Type B pancreatic cell (in vitro differentiated cells): Measurements from ENCODE around the gene PTCH1. TPM values are rescaled to one million over a fixed set of nuclear protein-coding genes. Genes with fewer than 3 reads are reported as not detected.

Experiments used
- DNase-seq: peaks from one replicate; pipeline ENCODE4 v3.0.0; 2021; ENCODE audit warnings: mixed read lengths; ENCODE audit not compliant: unreplicated experiment; ENCODE audit errors: extremely low spot score
- H3K27ac Mint-ChIP-seq: 2 replicates; pipeline ENCODE4 v1.8.0; 2021; ENCODE audit warnings: mild to moderate bottlenecking, mixed read lengths
- H3K27me3 Mint-ChIP-seq: 2 replicates; pipeline ENCODE4 v1.8.0; 2021; ENCODE audit warnings: mixed read lengths
- H3K36me3 Mint-ChIP-seq: 2 replicates; pipeline ENCODE4 v1.8.0; 2021; ENCODE audit warnings: mixed read lengths
- H3K4me1 Mint-ChIP-seq: one replicate; pipeline ENCODE4 v1.8.0; 2021; ENCODE audit warnings: mixed read lengths; ENCODE audit not compliant: unreplicated experiment
- H3K4me3 Mint-ChIP-seq: 2 replicates; pipeline ENCODE4 v1.8.0; 2021; ENCODE audit warnings: mild to moderate bottlenecking, mixed read lengths
- H3K9me3 Mint-ChIP-seq: 2 replicates; pipeline ENCODE4 v1.8.0; 2021; ENCODE audit warnings: mixed read lengths
- total RNA-seq: library from RNA; stranded (reverse); gene quantifications from 2 replicates; pipeline ENCODE4 v1.2.1, GENCODE V29; 2021; ENCODE audit warnings: low replicate concordance
- TF ChIP-seq, protein P1 (sequence below): fragments of 200-600 bp; sonication (generic); conservative IDR thresholded peaks from 2 replicates; pipeline ENCODE4 v1.5.0; 2021; ENCODE audit warnings: antibody characterized with exemption, mild to moderate bottlenecking

PTCH1 gene
- total RNA-seq, 1 donor from 2014 or later, result 123 TPM

DNA sequence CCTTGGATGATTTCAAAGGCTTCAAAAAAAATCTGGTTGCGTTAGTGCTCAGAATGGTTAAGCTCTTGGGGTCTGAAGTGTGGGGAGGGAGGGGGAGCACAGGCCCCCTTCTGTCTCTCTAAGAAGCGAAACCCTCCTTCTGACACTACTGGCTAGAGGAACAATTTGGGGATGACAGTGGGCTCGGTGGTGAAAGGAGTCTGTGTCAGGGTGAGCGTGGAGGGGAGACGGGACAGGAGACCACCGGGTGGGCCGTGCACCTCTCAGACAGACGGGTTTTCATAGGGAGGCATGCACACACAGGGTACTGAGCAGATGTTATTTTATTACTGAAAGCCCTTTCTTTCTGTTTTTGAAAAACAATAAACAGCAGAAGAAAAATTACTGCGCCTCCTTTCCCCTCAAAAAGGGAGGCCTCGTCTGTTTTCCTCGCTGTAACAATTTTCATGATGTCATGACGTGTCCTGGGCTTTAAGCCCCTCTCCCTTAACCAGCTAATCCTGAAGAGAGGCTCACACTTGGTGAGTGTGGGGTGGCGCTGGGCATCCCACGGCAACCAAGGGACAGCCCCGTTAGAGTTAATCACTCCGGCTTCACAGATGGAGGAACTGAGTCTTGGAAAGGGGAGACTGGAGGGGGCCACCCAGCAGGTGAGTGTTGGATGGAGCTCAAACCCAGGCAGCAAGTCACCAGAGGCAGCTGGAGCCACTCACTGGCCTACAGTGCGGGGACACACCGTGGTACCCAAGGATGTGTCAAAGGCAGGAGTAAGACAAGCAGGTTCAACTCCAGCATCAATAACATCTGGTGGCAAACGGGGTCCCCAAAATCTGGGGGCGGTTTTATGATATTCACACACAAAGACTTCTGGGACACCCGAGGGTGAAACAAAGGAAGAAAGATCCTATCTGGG, 53.4 kb downstream of the PTCH1 start:
- Mint-ChIP-seq H3K36me3 (peaks cover 57% of the 10 kb centered on the region), H3K27ac (peak overlapping the region; percentile 80), H3K9me3 (no peaks in the 10 kb centered on the region), H3K4me1 (peaks cover 52% of the 10 kb centered on the region), H3K4me3 (peak overlapping the region; percentile 84), H3K27me3 (peaks cover 4% of the 10 kb centered on the region)
- no peak for DNase-seq
- TF ChIP-seq, protein P1, sequence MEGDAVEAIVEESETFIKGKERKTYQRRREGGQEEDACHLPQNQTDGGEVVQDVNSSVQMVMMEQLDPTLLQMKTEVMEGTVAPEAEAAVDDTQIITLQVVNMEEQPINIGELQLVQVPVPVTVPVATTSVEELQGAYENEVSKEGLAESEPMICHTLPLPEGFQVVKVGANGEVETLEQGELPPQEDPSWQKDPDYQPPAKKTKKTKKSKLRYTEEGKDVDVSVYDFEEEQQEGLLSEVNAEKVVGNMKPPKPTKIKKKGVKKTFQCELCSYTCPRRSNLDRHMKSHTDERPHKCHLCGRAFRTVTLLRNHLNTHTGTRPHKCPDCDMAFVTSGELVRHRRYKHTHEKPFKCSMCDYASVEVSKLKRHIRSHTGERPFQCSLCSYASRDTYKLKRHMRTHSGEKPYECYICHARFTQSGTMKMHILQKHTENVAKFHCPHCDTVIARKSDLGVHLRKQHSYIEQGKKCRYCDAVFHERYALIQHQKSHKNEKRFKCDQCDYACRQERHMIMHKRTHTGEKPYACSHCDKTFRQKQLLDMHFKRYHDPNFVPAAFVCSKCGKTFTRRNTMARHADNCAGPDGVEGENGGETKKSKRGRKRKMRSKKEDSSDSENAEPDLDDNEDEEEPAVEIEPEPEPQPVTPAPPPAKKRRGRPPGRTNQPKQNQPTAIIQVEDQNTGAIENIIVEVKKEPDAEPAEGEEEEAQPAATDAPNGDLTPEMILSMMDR, result no peak

DNA sequence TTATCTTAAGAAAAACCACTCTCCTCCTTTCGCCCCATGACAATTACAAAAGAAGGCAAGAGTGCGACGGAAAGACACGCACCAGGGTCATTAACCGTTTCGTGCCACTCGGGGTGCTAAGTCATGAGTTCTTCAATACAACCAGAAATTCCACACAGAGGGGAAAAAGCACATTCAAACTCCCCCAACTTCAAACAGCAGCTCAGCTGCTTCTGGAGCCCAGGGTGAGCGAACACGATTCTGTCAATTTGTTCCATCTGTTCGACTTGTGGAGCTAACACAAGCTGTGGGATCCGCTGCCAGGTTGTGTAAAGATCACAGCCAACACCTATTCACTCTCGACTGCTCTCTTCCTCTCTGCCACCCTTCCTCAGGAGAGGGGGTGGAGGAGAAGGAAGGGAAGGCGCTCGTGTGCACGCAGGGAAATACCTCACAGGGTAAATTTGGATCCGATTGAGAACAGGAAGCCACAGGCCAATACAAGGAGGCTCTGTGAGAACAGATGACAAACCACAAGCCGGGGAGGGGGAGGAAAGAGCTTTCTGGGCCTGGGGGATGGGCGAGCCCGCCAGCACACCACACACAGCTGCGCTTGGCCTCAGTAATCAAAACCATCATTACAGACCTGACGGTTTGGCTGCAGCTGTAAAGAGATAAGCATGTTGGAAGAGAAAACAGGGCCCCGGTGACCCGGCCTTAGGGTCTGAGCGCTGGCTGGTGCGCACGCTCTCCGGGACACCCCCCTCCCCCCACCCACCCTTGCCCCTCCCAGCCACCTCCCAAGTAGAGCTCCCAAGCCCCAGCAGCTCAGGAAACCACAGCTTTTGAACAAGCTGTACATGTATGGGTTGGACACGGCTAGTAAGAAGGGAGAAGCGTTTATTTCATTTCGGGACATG, 54.3 kb downstream of the PTCH1 start:
- peak overlapping the region; percentile 80 for H3K27ac Mint-ChIP-seq
- TF ChIP-seq, protein P1, result no peak
- peak overlapping the region; percentile 84 for H3K4me3 Mint-ChIP-seq
- H3K4me1 Mint-ChIP-seq, result peaks cover 60% of the 10 kb centered on the region
- H3K36me3 Mint-ChIP-seq, result peaks cover 63% of the 10 kb centered on the region
- H3K9me3 Mint-ChIP-seq, result no peaks in the 10 kb centered on the region
- H3K27me3 Mint-ChIP-seq, result peaks cover 4% of the 10 kb centered on the region
- peak; percentile 80 for DNase-seq

DNA sequence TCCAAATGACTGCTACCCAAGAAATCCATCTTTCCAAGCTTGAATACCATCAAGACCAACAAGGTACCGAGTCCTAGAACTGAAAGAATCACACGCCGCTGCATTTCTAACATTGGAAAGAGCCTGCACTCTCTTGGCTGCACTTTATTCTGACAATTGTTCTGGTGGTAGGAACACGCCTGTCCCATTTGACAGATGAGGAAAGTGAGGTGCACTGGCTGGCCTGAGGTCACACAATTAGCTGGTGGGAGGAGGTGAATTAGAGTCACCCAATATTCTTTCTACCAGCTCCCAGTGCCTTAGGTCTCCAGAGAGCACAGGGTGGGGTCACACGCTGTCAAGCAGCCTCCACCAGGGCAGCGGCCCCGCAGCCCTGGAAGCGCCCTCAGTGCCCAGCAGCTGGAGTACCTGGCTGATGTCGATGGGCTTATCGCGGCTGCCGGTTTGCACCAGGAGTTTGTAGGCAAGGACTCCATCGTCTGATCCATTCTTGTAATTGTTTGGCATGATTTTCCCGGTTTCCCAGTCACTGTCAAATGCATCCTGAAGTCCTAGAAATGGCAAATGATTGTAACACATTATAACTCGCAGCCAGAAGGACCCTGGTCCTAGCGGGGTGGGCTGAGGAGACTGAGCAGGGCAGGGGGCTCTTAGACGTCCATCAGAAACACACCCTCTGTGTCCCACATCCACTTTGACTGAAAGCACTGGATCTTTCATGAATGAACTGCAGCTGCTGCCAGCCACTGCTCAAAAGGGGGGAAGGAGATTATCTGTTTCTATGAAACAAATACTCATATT, 55.1 kb downstream of the PTCH1 start:
- H3K27ac Mint-ChIP-seq, result peak overlapping the region; percentile 80
- H3K27me3 Mint-ChIP-seq, result peaks cover 4% of the 10 kb centered on the region
- H3K36me3 Mint-ChIP-seq, result peaks cover 62% of the 10 kb centered on the region
- TF ChIP-seq, protein P1, result no peak
- DNase-seq, result no peak
- H3K4me3 Mint-ChIP-seq, result peak overlapping the region; percentile 84
- no peaks in the 10 kb centered on the region for H3K9me3 Mint-ChIP-seq
- peaks cover 60% of the 10 kb centered on the region for H3K4me1 Mint-ChIP-seq

DNA sequence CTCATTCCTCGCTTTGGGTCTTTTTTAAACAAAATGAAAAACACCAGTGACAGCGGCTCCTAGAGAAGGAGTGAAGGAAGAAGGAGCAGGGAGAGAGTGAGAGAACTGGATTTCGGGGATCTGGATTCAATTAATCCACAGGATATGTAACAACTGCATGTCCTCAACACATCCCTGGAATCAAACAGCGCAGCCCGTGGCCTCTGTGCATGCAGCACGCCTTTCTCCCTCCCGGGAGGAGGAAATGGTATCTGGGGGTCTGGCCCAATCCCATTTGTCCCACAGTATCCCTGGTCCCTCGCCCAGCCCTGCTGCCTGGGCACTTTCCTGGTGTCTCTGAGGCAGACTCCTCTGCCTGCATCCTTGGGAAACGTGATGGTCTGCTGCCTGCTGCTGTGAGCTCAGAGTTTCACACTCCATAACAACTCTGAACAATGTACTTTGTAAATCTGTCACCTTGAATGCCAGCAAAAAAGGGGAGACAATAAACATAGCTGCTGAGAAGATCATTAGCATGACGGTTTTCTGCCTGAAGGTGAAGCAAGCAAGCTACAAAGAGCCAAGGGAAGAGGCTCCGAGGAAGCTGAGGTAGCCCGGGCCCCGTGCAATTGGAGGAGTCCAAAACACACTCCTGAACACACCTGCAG, 56.1 kb downstream of the PTCH1 start:
- H3K4me3 Mint-ChIP-seq, result peak overlapping the region; percentile 54
- TF ChIP-seq, protein P1, result no peak

More for the DNA sequence above, 56.1 kb downstream of the PTCH1 start:
- Mint-ChIP-seq H3K4me1 (peaks cover 60% of the 10 kb centered on the region), H3K9me3 (no peaks in the 10 kb centered on the region), H3K27me3 (peaks cover 4% of the 10 kb centered on the region), H3K27ac (peak overlapping the region; percentile 46), H3K36me3 (peaks cover 68% of the 10 kb centered on the region)
- DNase-seq, result no peak
